MM.1S (cell line): ENCODE measurements around the gene UGT1A7.

Experiments used
- CTCF ChIP-seq: fragments of 300-600 bp; sonication (generic); IDR thresholded peaks from 2 replicates; pipeline ENCODE4 v1.5.1; 2016; ENCODE audit warnings: antibody characterized with exemption, low read length, mixed read lengths
- EZH2 ChIP-seq: fragments of 300-600 bp; sonication (generic); optimal IDR thresholded peaks from 2 replicates; pipeline ENCODE3; 2017; ENCODE audit warnings: low read depth, mild to moderate bottlenecking, antibody characterized with exemption, low read length, mixed read lengths
- EZH2phosphoT487 ChIP-seq: fragments of 300-600 bp; sonication (generic); IDR thresholded peaks from 2 replicates; pipeline ENCODE4 v1.6.1; 2018; ENCODE audit warnings: antibody characterized with exemption, low read length

- TF ChIP-seq CTCF: no peak
- no peak for TF ChIP-seq EZH2
- no peak for TF ChIP-seq EZH2phosphoT487
Observed at GRCh38 chr2:233713262-233713615, 31.5 kb downstream of the UGT1A7 start.
